Astrocyte of the cerebellum (primary cell): ENCODE data around the gene NQO1.
A peak's percentile ranks its signal among the peaks of the same experiment; 100 is the strongest.
"Not testable (repeated sequence)": the region's sequence is repeated elsewhere in the genome, so short reads cannot be mapped to it uniquely, and the experiment has no call there.

Source experiments
- DNase-seq: peaks from one replicate; pipeline ENCODE4 v3.0.0-alpha.2; 2011; ENCODE audit warnings: low read depth
- H3K4me3 ChIP-seq: 2 replicates; pipeline ENCODE4 v1.5.1; 2011; ENCODE audit warnings: mild to moderate bottlenecking, low read depth, low read length, moderate library complexity
- in situ Hi-C: cut with HindIII; loops from 2 replicates; pipeline ENCODE4 v1.10.0; 2017; ENCODE audit warnings: low sequenced_read_pairs
- TF ChIP-seq, protein P1 (sequence below): IDR thresholded peaks from 2 replicates; pipeline ENCODE4 v1.5.1; 2012; ENCODE audit warnings: low read length, low read depth, moderate library complexity, mild to moderate bottlenecking; ENCODE audit errors: missing control alignments

Gene NQO1

GRCh38 chr16:69767459-69768229 is 41.3 kb upstream of the NQO1 start:
- H3K4me3 ChIP-seq, result no peak overlapping the region
- TF ChIP-seq, protein P1, sequence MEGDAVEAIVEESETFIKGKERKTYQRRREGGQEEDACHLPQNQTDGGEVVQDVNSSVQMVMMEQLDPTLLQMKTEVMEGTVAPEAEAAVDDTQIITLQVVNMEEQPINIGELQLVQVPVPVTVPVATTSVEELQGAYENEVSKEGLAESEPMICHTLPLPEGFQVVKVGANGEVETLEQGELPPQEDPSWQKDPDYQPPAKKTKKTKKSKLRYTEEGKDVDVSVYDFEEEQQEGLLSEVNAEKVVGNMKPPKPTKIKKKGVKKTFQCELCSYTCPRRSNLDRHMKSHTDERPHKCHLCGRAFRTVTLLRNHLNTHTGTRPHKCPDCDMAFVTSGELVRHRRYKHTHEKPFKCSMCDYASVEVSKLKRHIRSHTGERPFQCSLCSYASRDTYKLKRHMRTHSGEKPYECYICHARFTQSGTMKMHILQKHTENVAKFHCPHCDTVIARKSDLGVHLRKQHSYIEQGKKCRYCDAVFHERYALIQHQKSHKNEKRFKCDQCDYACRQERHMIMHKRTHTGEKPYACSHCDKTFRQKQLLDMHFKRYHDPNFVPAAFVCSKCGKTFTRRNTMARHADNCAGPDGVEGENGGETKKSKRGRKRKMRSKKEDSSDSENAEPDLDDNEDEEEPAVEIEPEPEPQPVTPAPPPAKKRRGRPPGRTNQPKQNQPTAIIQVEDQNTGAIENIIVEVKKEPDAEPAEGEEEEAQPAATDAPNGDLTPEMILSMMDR, result no peak
- no peak for DNase-seq
- in situ Hi-C loops, result loop anchor here (25.0 kb wide), 1 partner anchor 355 kb away; the partner anchor contains the start of gene CYB5B

GRCh38 chr16:69763599-69763942 is 37.2 kb upstream of the NQO1 start:
- TF ChIP-seq, protein P1, result no peak
- in situ Hi-C loops, result loop anchor here (25.0 kb wide), 1 partner anchor 351 kb away; the partner anchor contains the start of gene CYB5B
- H3K4me3 ChIP-seq, result no peak overlapping the region
- no peak for DNase-seq

DNA sequence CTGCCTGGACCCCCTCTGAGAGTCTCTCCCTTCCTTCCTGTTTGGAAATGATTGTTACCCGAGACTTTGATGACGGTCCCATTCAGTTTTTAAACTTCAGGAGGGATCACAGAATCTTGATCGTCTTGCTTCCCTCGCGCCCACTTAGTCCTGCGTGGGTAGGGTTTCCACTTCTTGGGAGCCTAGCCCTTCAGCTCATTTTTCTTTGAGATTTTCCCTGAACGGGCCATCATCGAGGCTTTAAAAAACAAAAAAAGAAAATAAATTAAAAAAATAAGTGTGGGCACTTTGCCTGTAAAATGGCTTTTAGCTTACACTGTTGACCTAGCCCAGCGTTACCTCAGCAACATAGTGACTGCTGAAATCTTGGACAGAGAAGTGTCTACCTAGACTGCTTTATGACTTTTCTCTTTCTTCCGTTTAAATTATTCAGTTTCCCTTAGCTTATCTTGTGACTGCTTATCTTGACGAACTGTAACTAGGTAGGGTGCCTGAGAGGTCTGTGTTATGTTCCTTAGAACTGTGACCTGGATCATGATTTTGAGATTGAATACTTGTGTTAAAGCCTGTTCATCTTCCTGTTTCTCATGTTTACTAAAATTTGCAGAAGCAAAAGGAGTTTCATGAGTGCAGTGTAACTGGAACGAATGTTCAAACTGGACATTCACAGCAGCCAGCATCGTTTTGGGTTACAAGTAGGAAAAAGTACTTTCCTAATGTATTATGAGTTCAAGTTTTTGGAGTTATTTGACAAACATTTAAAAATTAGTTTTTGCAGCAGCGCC is 36.6 kb upstream of the NQO1 start:
- TF ChIP-seq, protein P1, result no peak
- in situ Hi-C loops, result loop anchor here (25.0 kb wide), 1 partner anchor 351 kb away; the partner anchor contains the start of gene CYB5B
- peak overlapping the region; percentile 96 for H3K4me3 ChIP-seq
- no peak for DNase-seq

DNA sequence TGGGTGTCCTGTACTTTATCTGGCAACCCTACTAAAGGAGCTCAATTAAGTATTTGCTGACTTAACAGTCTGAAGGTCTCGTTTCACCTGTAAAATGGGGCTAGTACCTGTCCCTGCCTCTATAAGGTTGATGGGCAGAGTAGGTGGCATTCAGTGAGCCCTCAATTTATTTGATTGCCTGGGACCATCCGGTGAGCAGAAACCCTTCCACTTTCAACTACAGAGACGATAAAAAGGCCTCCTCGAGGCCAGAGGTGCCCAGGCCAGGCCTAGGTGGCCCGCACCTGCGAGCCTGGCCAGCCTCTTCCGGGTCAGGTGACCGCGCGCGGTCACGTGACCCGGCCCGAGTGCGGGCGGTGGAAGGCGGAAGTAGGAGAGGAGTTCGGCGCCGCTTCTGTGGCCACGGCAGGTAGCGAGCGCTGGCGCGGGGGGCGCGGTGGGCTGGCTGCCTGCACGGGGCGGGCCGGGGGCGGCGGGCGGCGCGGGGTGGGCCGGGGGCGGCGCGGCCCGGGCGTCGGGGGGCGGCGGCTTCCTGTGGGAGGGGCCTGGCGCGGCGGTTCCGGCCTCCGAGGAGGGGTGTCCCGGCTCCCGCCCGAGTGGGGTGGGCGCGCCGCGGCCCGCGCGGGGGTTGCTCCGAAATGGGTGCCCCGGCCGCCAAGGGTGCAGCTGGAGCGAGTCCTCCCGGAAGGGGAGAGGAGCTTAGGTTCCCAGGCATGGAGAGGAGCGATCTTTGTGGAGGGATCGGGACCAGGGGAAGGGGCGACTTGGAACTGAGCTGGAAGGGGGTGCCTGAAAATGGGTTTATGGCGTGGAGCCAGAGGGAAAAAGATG is 35.8 kb upstream of the NQO1 start, which contains the start of gene WWP2:
TSS of gene WWP2 (plus strand) at position 350 of the 831 bp plus-strand sequence. CDS start 24,679 bp downstream, outside the sequence.
- TF ChIP-seq, protein P1, result no peak
- no peak for DNase-seq
- H3K4me3 ChIP-seq, result peak within 1 kb of the TSS; percentile 96
- in situ Hi-C loops, result loop anchor here (25.0 kb wide), 1 partner anchor 350 kb away; the partner anchor contains the start of gene CYB5B

- in situ Hi-C loops, result loop anchor here (25.0 kb wide), 1 partner anchor 345 kb away; the partner anchor contains the start of gene CYB5B
- DNase-seq, H3K4me3 ChIP-seq: not testable (repeated sequence)
Observed at GRCh38 chr16:69757375-69757774, 31.0 kb upstream of the NQO1 start.

DNA sequence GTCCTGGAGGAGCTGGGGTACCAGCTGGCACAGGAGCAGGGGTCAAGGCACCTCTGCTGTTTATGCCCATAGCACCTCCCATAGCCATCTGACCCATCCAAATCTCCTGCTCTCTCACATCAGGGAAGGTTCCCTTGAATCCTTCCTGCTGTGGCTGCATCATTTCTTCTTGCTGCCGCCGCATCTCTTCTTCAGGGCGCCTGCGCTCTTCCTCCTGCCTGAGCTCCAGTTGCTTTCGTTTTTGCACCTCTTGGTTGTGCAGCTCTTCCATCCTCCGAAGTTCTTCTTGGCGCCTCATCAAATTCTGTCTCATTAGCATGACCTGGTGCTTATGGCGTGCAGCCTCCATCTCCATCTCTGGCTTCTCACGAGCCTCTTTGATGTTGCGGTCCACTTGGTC is 30.3 kb upstream of the NQO1 start:
- no peak for DNase-seq
- no peak overlapping the region for H3K4me3 ChIP-seq
- in situ Hi-C loops, result loop anchor here (25.0 kb wide), 1 partner anchor 344 kb away; the partner anchor contains the start of gene CYB5B
- TF ChIP-seq, protein P1, result no peak
